Mesenchymal stem cell (in vitro differentiated cells and primary cell): ENCODE results near the gene DLGAP5.

Experiments
- DNase-seq: peaks from one replicate; pipeline ENCODE4 v3.0.0-alpha.2; 2013
- H2AFZ ChIP-seq: one replicate; pipeline ENCODE4 v1.6.1; 2013; ENCODE audit warnings: low read depth, mild to moderate bottlenecking, control low read depth, inconsistent platforms, low read length, moderate library complexity
- H2AK5ac ChIP-seq: 2 replicates; pipeline ENCODE4 v1.6.1; 2013; ENCODE audit warnings: low read length, moderate library complexity, mild to moderate bottlenecking, inconsistent platforms; ENCODE audit not compliant: severe bottlenecking
- H2BK120ac ChIP-seq: one replicate; pipeline ENCODE4 v1.6.1; 2013; ENCODE audit warnings: low read depth, mild to moderate bottlenecking, inconsistent platforms, low read length, moderate library complexity
- H2BK12ac ChIP-seq, 2 experiments: one replicate each; pipeline ENCODE4 v1.6.1; 2013; ENCODE audit warnings: inconsistent platforms in 2 of 2, low read length in 2 of 2, mild to moderate bottlenecking in 2 of 2, moderate library complexity in 2 of 2, control low read depth in 1 of 2
- H2BK15ac ChIP-seq: one replicate; pipeline ENCODE4 v1.6.1; 2013; ENCODE audit warnings: mild to moderate bottlenecking, low read depth, inconsistent platforms; ENCODE audit not compliant: poor library complexity, severe bottlenecking
- H2BK5ac ChIP-seq: 2 replicates; pipeline ENCODE4 v1.6.1; 2013; ENCODE audit warnings: low read depth, mild to moderate bottlenecking, low read length, control low read depth, inconsistent platforms; ENCODE audit not compliant: poor library complexity, severe bottlenecking
- H3K14ac ChIP-seq, 2 experiments: one replicate each; pipeline ENCODE4 v1.6.1; 2013; ENCODE audit warnings: inconsistent platforms in 2 of 2, low read length in 2 of 2, control low read depth in 1 of 2, mild to moderate bottlenecking in 1 of 2, moderate library complexity in 1 of 2
- H3K18ac ChIP-seq, 2 experiments: one replicate each; pipeline ENCODE4 v1.6.1; 2013; ENCODE audit warnings: inconsistent platforms in 2 of 2, low read length in 2 of 2, control low read depth in 1 of 2, low read depth in 1 of 2, mild to moderate bottlenecking in 1 of 2
- H3K23ac ChIP-seq, 2 experiments: one replicate each; pipeline ENCODE4 v1.6.1; 2013; ENCODE audit warnings: inconsistent platforms in 2 of 2, low read length in 2 of 2, mild to moderate bottlenecking in 2 of 2, moderate library complexity in 2 of 2, control low read depth in 1 of 2
- H3K27ac ChIP-seq: 2 replicates; pipeline ENCODE4 v1.5.1; 2013; ENCODE audit warnings: mild to moderate bottlenecking, moderate library complexity, low read length, control low read depth, inconsistent platforms; ENCODE audit not compliant: poor library complexity, severe bottlenecking
- H3K27me3 ChIP-seq, 2 experiments: 2 replicates each; pipeline versions ENCODE4 v1.6.1 to v1.7.0; 2013; ENCODE audit warnings: low read length in 2 of 2, mild to moderate bottlenecking in 2 of 2, moderate library complexity in 2 of 2, control low read depth in 1 of 2, inconsistent platforms in 1 of 2; ENCODE audit not compliant: control insufficient read depth in 1 of 2, insufficient read depth in 1 of 2
- H3K36me3 ChIP-seq, 2 experiments: 2 replicates each; pipeline versions ENCODE4 v1.6.1 to v1.7.0; 2013; ENCODE audit warnings: low read length in 2 of 2, control low read depth in 1 of 2, inconsistent platforms in 1 of 2, low read depth in 1 of 2, mild to moderate bottlenecking in 1 of 2; ENCODE audit not compliant: insufficient read depth in 2 of 2, control insufficient read depth in 1 of 2
- H3K4ac ChIP-seq, 2 experiments: one replicate each; pipeline ENCODE4 v1.6.1; 2013; ENCODE audit warnings: inconsistent platforms in 2 of 2, low read length in 2 of 2, mild to moderate bottlenecking in 2 of 2, moderate library complexity in 2 of 2, control low read depth in 1 of 2, low read depth in 1 of 2
- H3K4me1 ChIP-seq: 2 replicates; pipeline ENCODE4 v1.6.1; 2013; ENCODE audit warnings: low read depth, low read length, control low read depth; ENCODE audit not compliant: control insufficient read depth, insufficient read depth
- H3K4me2 ChIP-seq: 2 replicates; pipeline ENCODE4 v1.6.1; 2013; ENCODE audit warnings: low read length, mild to moderate bottlenecking, inconsistent platforms; ENCODE audit not compliant: poor library complexity, severe bottlenecking
- H3K4me3 ChIP-seq, 2 experiments: 2 replicates each; pipeline versions ENCODE4 v1.5.1 to v1.7.0; 2013; ENCODE audit warnings: low read length in 2 of 2, mild to moderate bottlenecking in 2 of 2, control low read depth in 1 of 2, low read depth in 1 of 2; ENCODE audit not compliant: insufficient read depth in 1 of 2
- H3K79me1 ChIP-seq: replicated peaks from 2 replicates; pipeline ENCODE4 v1.6.1; 2013; ENCODE audit warnings: mild to moderate bottlenecking, control low read depth, low read length, inconsistent platforms; ENCODE audit not compliant: poor library complexity, severe bottlenecking
- H3K9ac ChIP-seq: 2 replicates; pipeline ENCODE4 v1.7.0; 2013; ENCODE audit warnings: mild to moderate bottlenecking, low read length, moderate library complexity
- H3K9me3 ChIP-seq: 2 replicates; pipeline ENCODE4 v1.7.0; 2013; ENCODE audit warnings: mild to moderate bottlenecking, low read length; ENCODE audit not compliant: control insufficient read depth
- H4K8ac ChIP-seq: one replicate; pipeline ENCODE4 v1.6.1; 2013; ENCODE audit warnings: inconsistent platforms, mild to moderate bottlenecking, low read length, moderate library complexity
- H4K91ac ChIP-seq: one replicate; pipeline ENCODE4 v1.6.1; 2013; ENCODE audit warnings: mild to moderate bottlenecking, low read length, inconsistent platforms
- WGBS: methylation state at CpG from one replicate; pipeline ENCODE4 v1.1.7; 2013; ENCODE audit warnings: mixed read lengths; 5-methylcytosine and 5-hydroxymethylcytosine counted together

Gene DLGAP5

GRCh38 chr14:55103971-55104954 is 87.1 kb downstream of the DLGAP5 start:
- H3K79me1 ChIP-seq = no peaks in the 10 kb centered on the region
- H4K8ac ChIP-seq = no peak overlapping the region
- no peak for DNase-seq
- 85% methylated on average over 4 of the region's 6 CpGs for WGBS
- H2BK12ac ChIP-seq = peak overlapping the region; percentile 50 to 59
- H3K23ac ChIP-seq = peak overlapping the region in 1 of 2 experiments; percentile 91
- H3K4me2 ChIP-seq = no peak overlapping the region
- H2BK120ac ChIP-seq = peak overlapping the region; percentile 45
- H3K4me3 ChIP-seq = peak overlapping the region in 1 of 2 experiments; percentile 43
- H2AFZ ChIP-seq = no peak overlapping the region
- H3K9me3 ChIP-seq = peaks cover 6% of the 10 kb centered on the region
- H3K27me3 ChIP-seq = no peaks in the 10 kb centered on the region
- H3K14ac ChIP-seq = no peak overlapping the region
- H3K18ac ChIP-seq = peak overlapping the region; percentile 67 to 88
- H3K36me3 ChIP-seq = no peaks in the 10 kb centered on the region
- H2BK15ac ChIP-seq = peak overlapping the region; percentile 64
- peaks cover 18% of the 10 kb centered on the region for H3K4me1 ChIP-seq
- H4K91ac ChIP-seq = peak overlapping the region; percentile 40
- peak overlapping the region; percentile 80 for H2BK5ac ChIP-seq
- H3K27ac ChIP-seq = peak overlapping the region; percentile 99
- H2AK5ac ChIP-seq = peak overlapping the region; percentile 98
- H3K9ac ChIP-seq = peak overlapping the region; percentile 93
- peak overlapping the region; percentile 73 to 99 for H3K4ac ChIP-seq

GRCh38 chr14:55103005-55103640 is 88.3 kb downstream of the DLGAP5 start:
- H3K14ac ChIP-seq = no peak overlapping the region
- peak overlapping the region in 1 of 2 experiments; percentile 71 for H3K4me3 ChIP-seq
- peak overlapping the region; percentile 99 for H3K27ac ChIP-seq
- H3K36me3 ChIP-seq = no peaks in the 10 kb centered on the region
- peak overlapping the region; percentile 99 for H2BK12ac ChIP-seq
- H3K4ac ChIP-seq = peak overlapping the region; percentile 73 to 99
- peaks cover 16% of the 10 kb centered on the region for H3K4me1 ChIP-seq
- no peak overlapping the region for H3K23ac ChIP-seq
- peak overlapping the region; percentile 67 to 92 for H3K18ac ChIP-seq
- H3K27me3 ChIP-seq = no peaks in the 10 kb centered on the region
- peak overlapping the region; percentile 35 for H3K4me2 ChIP-seq
- peak overlapping the region; percentile 96 for H2BK120ac ChIP-seq
- H4K91ac ChIP-seq = peak overlapping the region; percentile 88
- H2AK5ac ChIP-seq = peak overlapping the region; percentile 98
- H3K9me3 ChIP-seq = peaks cover 6% of the 10 kb centered on the region
- H2BK5ac ChIP-seq = peak overlapping the region; percentile 81
- peak overlapping the region; percentile 60 for H2BK15ac ChIP-seq
- H4K8ac ChIP-seq = peak overlapping the region; percentile 97
- peak overlapping the region; percentile 93 for H3K9ac ChIP-seq
- no peaks in the 10 kb centered on the region for H3K79me1 ChIP-seq
- 10% methylated on average over 13 of the region's 13 CpGs for WGBS
- peak overlapping the region; percentile 67 for H2AFZ ChIP-seq
- peak; percentile 91 for DNase-seq

- Histone ChIP-seq H2BK120ac (no peak overlapping the region), H4K91ac (no peak overlapping the region), H3K27ac (peak overlapping the region; percentile 99), H3K9me3 (peaks cover 6% of the 10 kb centered on the region), H3K27me3 (no peaks in the 10 kb centered on the region), H2BK12ac (peak overlapping the region in 1 of 2 experiments; percentile 80), H3K4ac (no peak overlapping the region), H4K8ac (peak overlapping the region; percentile 47), H3K4me3 (peak overlapping the region in 1 of 2 experiments; percentile 71), H2BK5ac (no peak overlapping the region), H2BK15ac (peak overlapping the region; percentile 64), H3K23ac (no peak overlapping the region), H3K9ac (peak overlapping the region; percentile 93), H3K4me1 (peaks cover 13% of the 10 kb centered on the region), H2AFZ (no peak overlapping the region), H2AK5ac (no peak overlapping the region), H3K79me1 (no peaks in the 10 kb centered on the region), H3K36me3 (no peaks in the 10 kb centered on the region), H3K4me2 (no peak overlapping the region), H3K18ac (peak overlapping the region in 1 of 2 experiments; percentile 34), H3K14ac (no peak overlapping the region)
- peak; percentile 92 for DNase-seq
- 1% methylated on average over 4 of the region's 7 CpGs for WGBS
Measured at GRCh38 chr14:55102141-55102621, 89.2 kb downstream of the DLGAP5 start.
